Dermis microvascular lymphatic vessel endothelial cell (primary cell): ENCODE measurements around the gene SRSF10. TPM values are rescaled to one million over a fixed set of nuclear protein-coding genes. Genes with fewer than 3 reads are reported as not detected.

ENCODE experiments used
- DNase-seq, 2 donors: peaks; one replicate each; pipeline versions ENCODE4 v3.0.0 to v3.0.0-alpha.2; 2010; ENCODE audit warnings: low read depth in 2 of 2
- total RNA-seq: library from RNA; depleted of rRNA; stranded (reverse); fragments of >200 nt; gene quantifications from 2 replicates; pipeline ENCODE4 v1.2.1, GENCODE V29; 2014

Gene SRSF10
- total RNA-seq, 1 donor from 2014 or later = 59.6 TPM

DNA sequence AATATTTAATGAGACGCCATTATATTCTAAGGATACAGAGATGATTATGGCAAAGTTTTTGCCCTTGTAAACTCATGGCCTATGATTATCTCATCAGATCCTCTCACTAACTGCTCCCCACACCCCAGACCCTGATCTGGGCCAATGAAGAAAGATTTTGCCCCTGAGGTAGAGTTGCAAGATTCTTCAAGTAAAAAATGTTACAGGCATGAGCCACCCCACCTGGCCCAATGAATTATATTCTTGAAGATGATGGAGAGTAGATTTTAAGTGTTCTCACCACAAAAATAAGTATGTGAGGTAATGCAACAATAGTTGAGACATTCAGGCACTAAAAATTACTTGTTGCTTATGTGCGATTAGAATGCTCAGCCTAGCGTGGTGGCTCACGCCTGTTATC is 65.2 kb downstream of the SRSF10 start:
- no peak for DNase-seq

Other genes starting within 250 kb of the SRSF10 start
- 15.4 and 22.1 TPM in 2 replicates for gene ELOA, start 236.9 kb downstream of the SRSF10 start, total RNA-seq
- 30.4 and 51.2 TPM in 2 replicates for gene PITHD1, start 201.9 kb downstream of the SRSF10 start, total RNA-seq
- 113 and 153 TPM in 2 replicates for gene LYPLA2, start 189.2 kb downstream of the SRSF10 start, total RNA-seq
- 19.6 and 25.8 TPM in 2 replicates for gene GALE, start 179.6 kb downstream of the SRSF10 start, total RNA-seq
- gene HMGCL, start 154.9 kb downstream of the SRSF10 start, total RNA-seq = 37.7 and 46.3 TPM in 2 replicates
- gene FUCA1, start 112.0 kb downstream of the SRSF10 start, total RNA-seq = 10.0 and 23.4 TPM in 2 replicates
- gene CNR2, start 67.0 kb downstream of the SRSF10 start, total RNA-seq = not detected in 2 replicates
- gene PNRC2, start 20.5 kb downstream of the SRSF10 start, total RNA-seq = 71.6 and 74.2 TPM in 2 replicates
- under 0.01 TPM in 1 of 2 replicates, not detected in the other for gene MYOM3, start 131.8 kb upstream of the SRSF10 start, total RNA-seq
- not detected in 2 replicates for gene IL22RA1, start 162.8 kb upstream of the SRSF10 start, total RNA-seq
- under 0.01 TPM in 1 of 2 replicates, not detected in the other for gene IFNLR1, start 207.0 kb upstream of the SRSF10 start, total RNA-seq